Mononuclear cell (primary cell): ENCODE results near the gene DNM3. TPM values are rescaled to one million over a fixed set of nuclear protein-coding genes. Genes with fewer than 3 reads are reported as not detected.

Source experiments
- H3K27me3 ChIP-seq: 2 replicates; pipeline ENCODE4 v1.6.0; 2011; ENCODE audit warnings: low read length, control low read depth; ENCODE audit not compliant: insufficient read depth
- H3K4me1 ChIP-seq: 2 replicates; pipeline ENCODE4 v1.5.1; 2011; ENCODE audit warnings: mild to moderate bottlenecking, low read length, control low read depth; ENCODE audit not compliant: insufficient read depth
- H3K4me3 ChIP-seq: 2 replicates; pipeline ENCODE4 v1.5.1; 2011; ENCODE audit warnings: mild to moderate bottlenecking, low read length, moderate library complexity
- H3K9me3 ChIP-seq: 2 replicates; pipeline ENCODE4 v1.5.1; 2011; ENCODE audit warnings: low read depth, mild to moderate bottlenecking, control low read depth, low read length
- total RNA-seq: library from RNA; depleted of rRNA; stranded (reverse); fragments of >200 nt; gene quantifications from one replicate; pipeline ENCODE4 v1.2.3, GENCODE V29; 2012

DNM3 gene
- total RNA-seq, 1 donor = 20.5 TPM

DNA sequence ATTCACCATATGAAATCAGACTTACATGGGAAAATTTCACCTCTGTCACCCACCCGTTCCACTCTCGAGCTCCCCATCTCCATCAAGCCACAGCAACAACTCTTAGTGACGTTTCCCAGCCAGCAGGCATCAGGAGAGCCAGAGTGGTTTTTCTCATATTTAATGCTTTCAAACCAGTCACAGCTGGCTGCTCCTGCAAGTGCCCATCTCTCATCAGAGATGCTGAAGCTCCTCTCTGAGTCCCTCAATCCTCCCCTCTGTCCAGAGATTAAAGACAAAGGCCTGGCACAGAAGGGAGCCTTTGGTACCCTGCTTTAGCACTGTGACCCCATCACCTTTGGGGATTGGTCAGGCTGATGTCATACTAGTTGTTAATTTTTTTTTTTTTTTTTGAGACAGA lies 277.3 kb downstream of the DNM3 start:
- Histone ChIP-seq H3K4me1 (peaks cover 4% of the 10 kb centered on the region), H3K9me3 (no peaks in the 10 kb centered on the region), H3K4me3 (no peak overlapping the region), H3K27me3 (no peaks in the 10 kb centered on the region)

DNA sequence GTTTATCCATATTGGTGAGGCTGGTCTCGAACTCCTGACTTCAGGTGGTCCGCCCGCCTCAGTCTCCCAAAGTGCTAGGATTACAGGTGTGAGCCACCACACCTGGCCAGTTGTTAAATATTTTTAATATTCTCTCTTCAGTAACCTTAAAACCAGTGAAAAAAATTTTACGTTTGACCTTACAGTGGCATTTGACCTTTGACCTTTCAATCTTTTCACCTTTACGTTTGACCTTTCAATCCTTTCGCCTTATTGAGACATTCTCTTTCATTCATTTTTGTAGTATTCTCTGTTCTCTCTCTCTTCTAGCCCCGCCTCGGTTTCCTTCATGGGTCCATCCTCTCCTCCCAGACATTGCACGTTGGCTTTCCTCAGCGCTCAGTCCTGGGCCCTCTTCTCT lies 277.9 kb downstream of the DNM3 start:
- Histone ChIP-seq H3K9me3 (no peaks in the 10 kb centered on the region), H3K4me1 (peaks cover 4% of the 10 kb centered on the region), H3K4me3 (no peak overlapping the region), H3K27me3 (no peaks in the 10 kb centered on the region)

DNA sequence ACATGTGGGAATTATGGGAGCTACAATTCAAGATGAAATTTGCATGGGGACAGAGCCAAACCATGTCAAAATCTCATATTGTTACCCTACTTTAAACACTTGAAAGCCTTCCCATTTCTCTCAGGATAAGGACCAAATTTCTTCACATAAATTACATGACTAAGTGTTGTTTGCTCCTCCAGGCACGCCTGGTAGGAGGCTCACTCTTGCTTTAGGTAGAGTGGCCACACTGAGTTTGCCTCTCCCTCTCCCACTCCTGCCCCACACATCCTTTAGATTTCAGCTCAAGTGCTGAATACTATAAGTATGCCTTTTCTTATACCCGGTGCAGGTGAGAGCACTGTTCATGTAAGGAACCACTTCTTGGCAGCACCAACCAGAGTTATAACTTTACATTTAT lies 279.1 kb downstream of the DNM3 start:
- H3K4me3 ChIP-seq = no peak overlapping the region
- no peaks in the 10 kb centered on the region for H3K27me3 ChIP-seq
- no peaks in the 10 kb centered on the region for H3K9me3 ChIP-seq
- peaks cover 4% of the 10 kb centered on the region for H3K4me1 ChIP-seq

DNA sequence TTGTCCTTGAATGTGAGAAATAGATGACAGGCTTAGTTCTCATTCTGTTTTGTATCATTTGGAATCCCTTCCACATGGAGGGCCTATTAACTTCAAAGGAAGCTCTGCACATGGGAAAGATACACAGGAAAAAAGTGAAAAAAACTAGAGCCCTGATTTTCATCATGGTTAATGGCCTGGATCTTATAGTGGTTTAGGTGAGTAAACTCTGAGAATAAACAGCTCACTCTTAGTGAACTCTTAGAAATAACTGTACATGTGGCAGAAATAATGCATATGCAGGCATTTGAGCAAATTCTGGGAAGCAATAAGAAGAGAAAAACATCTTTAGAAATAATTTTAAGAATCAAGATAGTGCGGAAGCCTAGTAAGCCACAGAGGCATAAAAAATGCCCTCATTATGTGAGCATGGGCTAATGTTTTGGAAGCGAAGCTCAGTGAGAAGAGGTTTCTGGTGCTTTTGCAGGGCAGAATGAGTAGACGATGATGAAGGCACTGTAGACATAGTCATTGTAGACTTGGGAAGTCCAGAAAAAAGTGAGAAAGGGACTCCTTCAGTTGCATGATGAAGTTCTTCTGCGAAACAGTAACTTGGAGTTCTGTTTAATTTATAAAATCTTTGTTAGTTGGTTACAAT lies 279.9 kb downstream of the DNM3 start:
- H3K9me3 ChIP-seq = no peaks in the 10 kb centered on the region
- H3K4me1 ChIP-seq = peaks cover 4% of the 10 kb centered on the region
- H3K4me3 ChIP-seq = no peak overlapping the region
- H3K27me3 ChIP-seq = no peaks in the 10 kb centered on the region

DNA sequence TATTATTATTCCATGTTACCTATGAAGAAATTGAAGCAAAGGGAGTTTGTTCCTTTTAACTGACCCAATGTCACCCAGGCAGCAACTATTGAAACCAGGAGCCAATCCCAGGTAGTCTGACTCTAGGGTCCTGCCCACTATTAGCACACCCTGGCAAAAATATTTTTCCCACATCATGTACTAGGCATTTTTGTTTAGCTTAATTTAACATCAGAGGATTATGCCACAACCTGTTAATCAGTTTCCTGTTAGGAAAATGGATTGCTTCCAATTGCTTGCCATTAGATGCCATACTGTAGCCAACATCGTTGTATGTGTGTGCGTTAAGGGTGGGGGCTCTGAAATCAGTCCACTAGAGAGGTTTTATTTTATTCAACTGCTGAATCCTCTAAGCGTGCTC lies 281.1 kb downstream of the DNM3 start:
- no peaks in the 10 kb centered on the region for H3K27me3 ChIP-seq
- no peak overlapping the region for H3K4me3 ChIP-seq
- peaks cover under 1% of the 10 kb centered on the region for H3K4me1 ChIP-seq
- no peaks in the 10 kb centered on the region for H3K9me3 ChIP-seq

GRCh38 chr1:172125250-172125649 lies 284.0 kb downstream of the DNM3 start:
- H3K27me3 ChIP-seq = no peaks in the 10 kb centered on the region
- no peak overlapping the region for H3K4me3 ChIP-seq
- no peaks in the 10 kb centered on the region for H3K9me3 ChIP-seq
- no peaks in the 10 kb centered on the region for H3K4me1 ChIP-seq

DNA sequence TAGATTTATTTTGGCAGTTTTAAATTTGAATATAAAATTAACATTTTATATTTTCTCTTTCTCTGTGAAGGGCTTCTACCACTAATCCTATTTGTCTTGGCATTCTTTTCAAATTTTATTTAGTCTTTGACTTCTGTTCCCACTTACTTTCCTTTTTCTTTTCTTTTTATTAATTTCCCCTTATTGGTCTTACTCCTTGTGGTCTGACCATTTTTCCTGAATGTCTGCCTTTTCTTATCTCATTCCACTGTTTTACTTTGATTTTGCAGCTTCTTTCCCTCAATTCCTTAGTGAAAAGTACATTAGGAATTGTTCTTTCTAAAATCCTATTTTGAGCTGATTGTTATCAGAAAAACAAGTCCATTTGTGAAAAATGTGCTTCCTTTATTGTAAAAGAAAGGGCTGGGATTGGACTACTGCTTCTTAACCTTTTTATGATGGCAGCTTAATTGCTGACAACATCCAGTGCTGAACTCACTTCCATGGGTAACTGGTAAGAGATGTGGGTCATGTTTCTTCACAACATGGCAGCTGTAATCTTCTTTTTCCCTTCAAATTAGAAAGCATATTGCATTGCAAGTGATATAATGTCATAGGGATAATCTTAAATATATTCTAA lies 284.6 kb downstream of the DNM3 start:
- no peaks in the 10 kb centered on the region for H3K9me3 ChIP-seq

GRCh38 chr1:172132836-172133235 lies 291.5 kb downstream of the DNM3 start:
- Histone ChIP-seq H3K27me3 (no peaks in the 10 kb centered on the region), H3K4me3 (no peak overlapping the region), H3K4me1 (no peaks in the 10 kb centered on the region), H3K9me3 (no peaks in the 10 kb centered on the region)

More for the DNA sequence above, 284.6 kb downstream of the DNM3 start:
- Histone ChIP-seq H3K4me1 (no peaks in the 10 kb centered on the region), H3K4me3 (no peak overlapping the region), H3K27me3 (no peaks in the 10 kb centered on the region)

DNA sequence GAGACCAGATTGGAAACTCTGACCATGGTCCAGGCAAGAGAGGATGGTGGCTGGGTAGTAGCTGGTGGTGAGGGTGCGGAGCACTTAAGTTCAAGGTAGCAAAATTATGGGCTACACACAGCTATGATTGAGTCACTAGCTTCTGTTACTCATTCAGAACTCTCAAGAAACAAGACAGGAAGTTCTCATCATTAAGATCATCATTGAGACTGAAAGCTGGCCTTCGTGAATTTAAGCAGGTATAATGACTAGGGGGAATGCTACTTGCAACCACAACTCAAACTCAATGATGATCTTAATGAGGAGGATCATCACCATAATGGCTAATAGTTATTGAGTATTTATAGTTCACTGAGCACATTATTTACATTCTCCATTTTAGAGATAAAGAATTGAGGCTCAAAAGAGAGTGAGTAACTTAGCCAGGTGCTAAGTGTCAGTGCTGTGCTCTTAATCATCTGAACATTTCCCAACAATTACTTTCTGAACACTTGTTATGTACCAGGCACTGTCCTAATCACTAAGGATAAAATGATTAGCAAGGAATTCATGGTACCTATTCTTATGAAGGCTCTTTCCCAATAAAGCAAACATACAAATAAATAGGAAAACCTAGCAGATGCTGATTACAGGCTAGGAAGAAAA lies 292.9 kb downstream of the DNM3 start:
- Histone ChIP-seq H3K27me3 (no peaks in the 10 kb centered on the region), H3K9me3 (no peaks in the 10 kb centered on the region), H3K4me3 (no peak overlapping the region), H3K4me1 (no peaks in the 10 kb centered on the region)

DNA sequence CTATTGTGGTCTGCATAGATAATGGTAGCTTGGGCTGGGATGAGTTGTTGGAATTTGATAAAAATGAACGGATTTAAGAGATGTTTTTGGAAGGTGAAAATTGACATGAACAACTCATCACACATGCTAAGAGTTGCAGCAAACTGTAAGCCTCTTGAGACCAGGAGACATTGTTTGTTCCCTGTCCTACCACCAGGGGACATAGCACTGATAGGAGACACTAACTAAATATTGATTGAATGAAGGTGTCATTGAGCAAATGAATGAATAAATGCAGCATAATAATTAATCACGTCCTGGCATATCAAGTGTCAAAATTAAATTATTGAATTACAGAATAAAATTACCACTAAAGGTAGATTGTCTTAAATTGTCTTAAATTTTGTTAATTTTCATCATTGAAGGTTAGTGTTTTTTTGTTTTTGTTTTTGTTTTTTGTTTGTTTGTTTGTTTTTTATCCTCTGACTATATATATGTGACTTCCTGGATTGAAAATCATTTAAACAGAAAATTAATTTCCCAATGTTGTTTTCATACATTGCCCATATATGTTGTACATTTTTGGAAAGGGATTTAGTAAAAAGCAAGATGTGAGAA lies 293.9 kb downstream of the DNM3 start:
- no peaks in the 10 kb centered on the region for H3K9me3 ChIP-seq
- no peaks in the 10 kb centered on the region for H3K27me3 ChIP-seq
- no peaks in the 10 kb centered on the region for H3K4me1 ChIP-seq
- no peak overlapping the region for H3K4me3 ChIP-seq

- no peak overlapping the region for H3K4me3 ChIP-seq
- H3K4me1 ChIP-seq = no peaks in the 10 kb centered on the region
- no peaks in the 10 kb centered on the region for H3K9me3 ChIP-seq
- no peaks in the 10 kb centered on the region for H3K27me3 ChIP-seq
These were observed 294.8 kb downstream of the DNM3 start for GRCh38 chr1:172135978-172136610.

- no peaks in the 10 kb centered on the region for H3K4me1 ChIP-seq
- H3K9me3 ChIP-seq = no peaks in the 10 kb centered on the region
- H3K4me3 ChIP-seq = no peak overlapping the region
- no peaks in the 10 kb centered on the region for H3K27me3 ChIP-seq
These were observed 295.6 kb downstream of the DNM3 start for GRCh38 chr1:172136925-172137324.

GRCh38 chr1:172137703-172138454 lies 296.6 kb downstream of the DNM3 start:
- no peaks in the 10 kb centered on the region for H3K4me1 ChIP-seq
- H3K4me3 ChIP-seq = no peak overlapping the region
- no peaks in the 10 kb centered on the region for H3K27me3 ChIP-seq
- H3K9me3 ChIP-seq = no peaks in the 10 kb centered on the region

DNA sequence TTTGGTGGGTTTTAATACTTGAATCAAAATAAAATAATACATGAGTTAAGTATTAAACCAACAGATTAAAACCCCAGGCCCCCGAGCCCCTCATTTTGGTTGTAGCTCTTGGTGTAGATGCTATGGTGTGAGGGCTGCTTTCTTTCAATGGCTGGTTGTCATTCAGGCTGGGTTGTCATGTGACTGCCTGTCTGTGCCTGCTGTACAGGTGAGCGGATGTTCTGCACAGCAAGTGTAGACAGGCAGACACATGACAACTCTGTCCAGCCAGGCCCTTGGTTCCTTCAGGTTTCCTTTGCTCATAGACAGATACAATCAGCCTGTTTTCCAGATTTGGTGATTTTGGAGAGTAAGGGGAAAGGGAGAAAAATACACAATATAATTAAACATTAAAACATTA lies 297.3 kb downstream of the DNM3 start:
- no peak overlapping the region for H3K4me3 ChIP-seq
- no peaks in the 10 kb centered on the region for H3K27me3 ChIP-seq
- H3K9me3 ChIP-seq = no peaks in the 10 kb centered on the region
- H3K4me1 ChIP-seq = no peaks in the 10 kb centered on the region
